Right lobe of liver (tissue), 4 donors: ENCODE data around the gene RASSF10.

ENCODE experiments used
- CTCF ChIP-seq, 4 donors: fragments of 200-600 bp in 3 of 4; fragments of 450-650 bp in 1 of 4; IDR thresholded peaks; one replicate each; pipeline versions ENCODE4 v1.5.1 to v1.8.0; 2016 to 2022; ENCODE audit warnings: antibody characterized with exemption in 4 of 4, mild to moderate bottlenecking in 2 of 4
- POLR2A ChIP-seq: fragments of 450-650 bp; IDR thresholded peaks from one replicate; pipeline ENCODE4 v1.6.1; 2017; ENCODE audit warnings: antibody characterized with exemption, mild to moderate bottlenecking
- donor health status: DM: no; HTN: no; CAD: no.
- donor health status: DM: no; HTN: no; CAD: no.
- donor health status: DM: no; HTN: yes; CAD: no.

DNA sequence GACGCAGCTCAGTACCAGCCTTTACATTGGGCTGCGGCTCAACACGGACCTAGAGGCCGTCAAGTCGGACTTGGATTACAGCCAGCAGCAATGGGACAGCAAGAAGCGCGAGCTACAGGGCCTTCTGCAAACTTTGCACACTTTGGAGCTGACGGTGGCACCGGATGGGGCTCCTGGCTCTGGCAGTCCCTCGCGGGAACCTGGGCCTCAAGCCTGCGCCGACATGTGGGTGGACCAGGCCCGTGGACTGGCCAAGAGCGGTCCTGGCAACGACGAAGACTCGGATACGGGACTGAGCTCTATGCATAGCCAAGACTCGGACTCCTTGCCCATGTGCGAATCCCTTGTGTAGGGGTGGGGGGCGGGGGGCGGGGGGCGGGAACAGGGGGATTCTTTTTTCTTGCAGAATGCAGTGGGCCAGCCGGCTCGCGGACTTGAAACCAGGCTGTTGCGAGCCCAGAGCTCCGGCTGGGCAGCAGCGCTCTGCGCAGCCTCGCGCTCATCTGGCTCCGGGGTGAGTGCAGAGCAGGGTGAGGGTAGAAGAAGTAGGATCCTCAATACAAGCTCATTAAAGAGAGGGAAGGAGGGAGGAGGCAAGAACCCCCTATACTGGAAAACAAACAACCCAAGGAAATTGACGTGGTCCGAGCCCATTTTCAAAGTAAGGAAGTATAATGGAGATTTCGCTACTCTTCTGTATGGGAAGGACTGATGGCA is 1.8 kb downstream of the RASSF10 start:
- TF ChIP-seq POLR2A, result no peak
- TF ChIP-seq CTCF (IDR thresholded peaks at IDR 0.05), result no peak
